ENCODE results near the gene TBK1.

Gene TBK1

GRCh38 chr12:64412459-64412858 is 39.5 kb upstream of the TBK1 start:
- H3K4me3 ChIP-seq (ENCODE audit: low read length) = no peak overlapping the region
- no peak for TF ChIP-seq CTCF (IDR thresholded peaks at IDR 0.05; ENCODE audit: insufficient read depth, low read depth, low read length, missing control alignments)
- DNase-seq (ENCODE audit: low read depth) = no peak

GRCh38 chr12:64413884-64414283 is 38.0 kb upstream of the TBK1 start:
- no peak overlapping the region for H3K4me3 ChIP-seq (ENCODE audit: low read length)
- DNase-seq (ENCODE audit: low read depth) = no peak
- no peak for TF ChIP-seq CTCF (IDR thresholded peaks at IDR 0.05; ENCODE audit: insufficient read depth, low read depth, low read length, missing control alignments)

- no peak for DNase-seq (ENCODE audit: low read depth)
- no peak overlapping the region for H3K4me3 ChIP-seq (ENCODE audit: low read length)
- TF ChIP-seq CTCF (IDR thresholded peaks at IDR 0.05; ENCODE audit: insufficient read depth, low read depth, low read length, missing control alignments) = no peak
Observed at GRCh38 chr12:64418209-64418608, 33.7 kb upstream of the TBK1 start.

GRCh38 chr12:64419696-64420095 is 32.2 kb upstream of the TBK1 start:
- TF ChIP-seq CTCF (IDR thresholded peaks at IDR 0.05; ENCODE audit: insufficient read depth, low read depth, low read length, missing control alignments) = no peak
- no peak for DNase-seq (ENCODE audit: low read depth)
- no peak overlapping the region for H3K4me3 ChIP-seq (ENCODE audit: low read length)

- DNase-seq (ENCODE audit: low read depth) = no peak
- no peak overlapping the region for H3K4me3 ChIP-seq (ENCODE audit: low read length)
- TF ChIP-seq CTCF (IDR thresholded peaks at IDR 0.05; ENCODE audit: insufficient read depth, low read depth, low read length, missing control alignments) = no peak
Observed at GRCh38 chr12:64427988-64428387, 23.9 kb upstream of the TBK1 start.

- DNase-seq (ENCODE audit: low read depth) = no peak
- H3K4me3 ChIP-seq (ENCODE audit: low read length) = no peak overlapping the region
- no peak for TF ChIP-seq CTCF (IDR thresholded peaks at IDR 0.05; ENCODE audit: insufficient read depth, low read depth, low read length, missing control alignments)
Observed at GRCh38 chr12:64428956-64429355, 23.0 kb upstream of the TBK1 start.

GRCh38 chr12:64430886-64431285 is 21.0 kb upstream of the TBK1 start:
- H3K4me3 ChIP-seq (ENCODE audit: low read length) = no peak overlapping the region
- TF ChIP-seq CTCF (IDR thresholded peaks at IDR 0.05; ENCODE audit: insufficient read depth, low read depth, low read length, missing control alignments) = no peak
- DNase-seq (ENCODE audit: low read depth) = no peak

Data from epithelial cell of esophagus (primary cell).